GM18499 (cell line): Measurements from ENCODE around the gene PRKCA.
"Not testable (repeated sequence)": the region's sequence is repeated elsewhere in the genome, so short reads cannot be mapped to it uniquely, and the experiment has no call there.

Experiments used
- ATAC-seq: cut with Tn5 transposase; IDR thresholded peaks from one replicate; pipeline ENCODE4 v1.9.1; 2021; ENCODE audit warnings: moderate number of reproducible peaks; ENCODE audit not compliant: insufficient read depth, unreplicated experiment

PRKCA gene

DNA sequence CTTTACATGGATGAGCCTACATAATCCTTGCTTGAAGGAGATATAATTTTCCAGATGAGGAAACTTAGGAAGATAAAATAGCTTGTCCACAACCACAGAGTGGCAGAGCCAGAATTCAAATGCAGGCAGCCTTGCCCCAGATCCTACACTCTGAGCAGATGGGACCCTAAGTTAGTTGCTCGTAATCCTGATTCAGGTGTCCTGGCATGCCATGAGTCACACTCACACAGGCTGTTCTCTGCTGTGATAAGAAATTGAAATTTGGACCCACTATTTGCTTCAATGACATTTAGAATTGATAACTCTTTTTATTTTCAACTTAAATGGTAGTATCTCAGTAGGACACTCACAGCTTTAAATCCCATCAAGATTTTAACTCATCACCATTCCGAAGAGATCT, 381.8 kb downstream of the PRKCA start:
- no peak for ATAC-seq

DNA sequence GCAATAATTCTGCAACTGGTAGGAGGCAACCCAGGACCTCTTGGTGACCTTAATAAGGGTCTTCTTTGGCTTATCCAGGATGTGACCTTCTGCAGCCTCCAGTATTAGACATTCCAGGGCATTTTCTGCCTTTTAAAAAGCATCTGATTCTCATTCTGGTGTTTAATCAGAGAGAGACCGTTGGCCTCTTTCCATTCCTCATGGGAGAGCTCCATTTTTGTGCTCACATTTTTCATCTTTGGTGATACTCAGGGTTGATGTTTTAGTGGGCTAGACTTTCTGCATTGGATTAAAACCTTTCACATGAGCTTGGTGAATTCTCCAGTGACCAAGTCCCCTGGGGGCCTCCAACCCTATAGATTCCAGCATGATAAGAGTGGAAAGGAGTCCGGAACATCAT, 382.3 kb downstream of the PRKCA start:
- no peak for ATAC-seq

DNA sequence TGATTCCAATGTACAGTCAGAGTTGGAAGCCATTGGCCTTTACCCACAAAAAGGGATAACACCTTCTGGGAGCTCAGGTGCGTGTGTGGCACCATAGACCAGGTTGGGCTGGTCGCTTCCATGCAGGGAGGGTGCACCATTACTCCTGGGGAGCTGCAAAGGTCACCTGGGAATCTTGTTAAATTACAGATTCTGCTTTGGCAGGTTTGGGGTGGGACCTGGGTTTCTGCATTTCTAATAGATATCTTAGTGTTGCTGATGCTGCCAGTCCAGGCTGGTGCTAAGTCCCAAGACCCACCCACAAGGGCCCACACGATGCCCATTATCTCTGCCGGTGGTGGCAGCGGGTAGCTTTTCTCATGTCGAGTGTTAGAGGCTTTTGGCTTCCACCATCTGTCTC, 384.2 kb downstream of the PRKCA start:
- ATAC-seq = no peak

DNA sequence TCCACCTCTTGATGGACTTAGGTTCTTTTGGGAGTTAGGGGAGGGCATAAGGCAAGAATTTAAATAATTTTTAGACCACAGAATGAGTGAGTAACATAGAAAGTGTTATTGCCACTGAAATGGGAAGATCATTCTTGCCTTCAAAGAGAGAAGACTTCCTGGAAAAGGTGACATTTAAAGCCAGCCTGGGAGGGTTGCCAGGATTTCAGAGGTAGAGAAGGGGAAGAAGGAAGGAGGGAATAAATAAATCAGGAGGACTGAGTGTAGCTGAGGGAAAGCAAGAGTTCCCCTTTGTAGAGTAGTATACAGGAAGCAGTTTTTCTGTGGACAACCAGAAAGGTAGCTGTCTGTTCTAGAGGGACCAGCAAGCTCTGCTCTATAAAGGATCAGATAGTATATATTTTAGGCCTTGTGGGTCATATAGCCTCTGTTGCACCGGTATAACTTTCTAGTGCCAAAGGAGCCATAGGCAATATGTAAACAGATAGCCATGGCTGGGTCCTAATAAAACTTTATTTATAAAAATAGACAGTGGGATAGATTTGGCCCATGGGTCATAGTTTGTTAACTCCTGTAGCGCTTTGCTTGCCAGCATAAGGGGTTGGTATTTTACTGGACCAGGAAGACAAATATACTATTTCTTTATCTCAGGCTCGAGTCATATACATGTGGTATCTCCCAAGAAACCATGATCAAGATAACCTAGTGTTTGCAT, 385.3 kb downstream of the PRKCA start:
- ATAC-seq = no peak

DNA sequence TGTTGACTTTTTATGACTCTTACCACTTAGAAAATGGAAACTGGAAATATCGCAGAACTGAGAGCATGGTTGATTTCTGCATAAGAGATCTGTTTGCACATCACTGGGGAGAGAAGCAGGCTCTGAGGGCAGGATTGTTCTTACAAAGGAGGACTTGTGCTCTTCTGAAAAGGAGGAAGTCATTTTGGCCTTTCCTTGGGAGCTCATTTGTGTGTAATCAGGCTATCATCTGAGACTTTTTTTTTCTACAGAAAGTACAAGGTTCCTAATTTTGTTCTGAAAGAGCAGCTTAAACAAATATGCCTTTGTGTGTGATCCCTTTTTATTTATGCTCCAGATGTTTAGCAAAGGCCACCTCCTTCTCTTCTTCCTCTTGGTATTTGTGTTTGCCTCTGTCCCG, 386.8 kb downstream of the PRKCA start:
- no peak for ATAC-seq

DNA sequence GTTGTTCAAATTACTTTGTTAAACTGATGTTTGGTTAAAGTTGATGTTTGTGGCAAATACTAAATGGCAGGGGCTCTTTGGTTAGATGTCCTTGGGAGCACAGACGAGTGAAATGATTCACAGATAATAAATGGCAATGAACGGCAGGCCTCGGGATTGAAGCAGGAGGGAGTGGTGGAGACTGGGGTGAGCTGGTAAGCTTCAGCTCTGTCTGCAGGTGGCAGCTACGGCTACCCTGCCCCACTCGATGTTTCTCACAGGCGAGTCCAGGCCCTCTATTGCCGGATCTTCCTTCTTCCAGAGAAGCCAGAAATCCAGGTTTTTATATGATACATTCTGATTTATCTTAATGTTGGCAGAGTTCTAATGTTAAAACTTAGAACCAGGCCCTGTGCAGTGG, 387.8 kb downstream of the PRKCA start:
- ATAC-seq = no peak

DNA sequence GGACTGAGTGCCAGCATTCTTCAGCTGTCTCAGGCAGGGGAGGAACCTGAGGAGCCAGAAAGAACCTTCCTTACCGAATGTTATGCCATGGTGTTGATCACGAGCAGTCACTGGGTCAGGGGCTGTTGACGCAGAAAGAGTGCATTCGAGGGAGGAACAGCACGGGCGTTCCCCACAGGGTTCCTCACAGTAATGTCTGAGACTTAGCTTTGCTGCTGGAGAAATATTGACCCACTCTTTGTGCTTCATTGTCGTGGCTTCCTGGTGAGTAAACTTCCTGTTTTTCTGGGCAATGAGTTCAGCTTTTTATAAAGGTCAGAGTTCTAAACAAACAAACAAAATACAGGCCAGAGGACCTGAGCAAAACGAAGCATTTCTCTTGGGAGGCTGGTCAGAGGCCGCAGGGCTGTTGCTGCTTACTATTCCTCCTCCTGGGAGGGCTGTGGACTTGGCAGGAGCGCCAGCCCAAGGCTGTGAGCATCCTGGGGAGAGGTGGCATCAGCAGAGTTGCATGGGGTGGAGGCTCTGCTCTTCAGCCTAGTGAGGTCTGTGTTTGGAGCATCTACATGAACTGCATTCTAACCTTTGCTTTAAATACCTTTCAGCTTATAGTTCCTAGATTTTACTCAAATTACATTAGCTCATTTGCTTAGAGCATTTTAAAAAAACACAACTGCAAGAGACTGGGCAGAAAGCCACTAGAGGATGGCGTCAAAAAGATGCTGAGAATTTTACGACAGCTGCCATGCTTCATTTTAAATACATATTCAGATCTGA, 389.4 kb downstream of the PRKCA start:
- no peak for ATAC-seq

DNA sequence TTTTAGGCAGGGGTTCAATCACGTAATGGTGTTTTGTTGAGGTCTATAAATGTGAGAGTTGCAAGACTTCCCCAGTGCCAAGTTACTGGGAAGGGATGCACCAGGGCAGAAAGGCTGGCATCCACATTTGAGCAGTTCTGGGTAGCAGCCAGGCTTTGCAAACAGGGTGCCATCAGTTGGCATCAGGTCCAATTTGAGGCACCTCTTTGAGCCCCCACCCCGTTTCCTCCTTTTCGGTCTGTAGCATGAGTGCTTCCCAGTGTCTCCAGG, 389.9 kb downstream of the PRKCA start:
- no peak for ATAC-seq

DNA sequence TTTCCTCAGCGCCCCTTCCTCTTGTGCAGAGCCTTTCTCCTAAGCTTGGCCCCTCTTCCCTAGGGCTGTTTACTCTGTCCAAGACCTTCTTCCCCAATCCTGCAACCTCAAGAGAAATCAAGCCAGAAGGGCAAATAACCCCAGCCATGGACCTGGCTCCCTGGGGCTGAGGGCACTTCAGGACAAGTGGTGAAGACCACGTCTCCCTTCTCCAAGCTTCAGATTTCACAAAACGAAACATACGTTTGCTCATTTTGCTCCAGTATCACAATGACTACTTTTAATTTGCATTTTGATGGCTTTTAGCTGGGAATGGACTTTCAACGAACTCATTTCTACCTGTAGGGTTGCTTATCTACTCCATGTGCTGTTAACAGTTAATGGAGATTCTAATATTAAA, 392.7 kb downstream of the PRKCA start:
- no peak for ATAC-seq

DNA sequence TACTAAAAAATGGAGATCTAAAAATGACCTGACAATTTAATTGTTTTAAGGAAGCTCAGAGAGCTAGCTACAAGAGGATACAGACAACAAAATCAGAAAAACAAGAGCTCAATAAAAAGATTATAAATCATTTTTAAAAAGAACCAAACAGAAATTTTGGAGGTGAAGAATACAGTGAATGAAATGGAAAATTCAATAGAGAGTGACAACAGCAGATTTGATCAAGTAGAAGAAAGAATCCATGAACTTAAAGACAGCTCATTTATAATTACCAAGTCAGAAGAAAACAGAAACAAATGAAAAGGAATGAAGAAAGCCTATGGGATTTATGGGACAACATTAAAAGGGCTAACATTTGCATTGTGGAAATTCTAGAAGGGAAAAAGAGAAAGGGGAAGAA, 395.9 kb downstream of the PRKCA start:
- no peak for ATAC-seq

DNA sequence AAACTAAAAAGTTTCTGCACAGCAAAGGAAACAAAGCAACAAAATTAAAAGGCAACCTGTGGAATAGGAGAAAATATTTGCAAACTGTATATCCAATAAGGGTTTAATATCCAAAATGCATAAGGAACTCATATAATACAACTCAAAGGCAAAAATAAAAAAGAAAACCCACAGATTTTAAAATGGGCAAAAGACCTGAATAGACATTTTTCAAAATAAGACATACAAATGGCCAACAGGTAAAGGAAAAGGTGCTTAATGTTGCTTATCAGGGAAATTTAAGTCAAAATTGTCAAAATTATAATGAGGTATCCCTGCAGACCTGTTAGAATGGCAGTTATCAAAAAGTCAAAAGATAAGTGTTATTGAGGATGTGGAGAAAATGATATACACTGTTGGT, 399.0 kb downstream of the PRKCA start:
- ATAC-seq = no peak

DNA sequence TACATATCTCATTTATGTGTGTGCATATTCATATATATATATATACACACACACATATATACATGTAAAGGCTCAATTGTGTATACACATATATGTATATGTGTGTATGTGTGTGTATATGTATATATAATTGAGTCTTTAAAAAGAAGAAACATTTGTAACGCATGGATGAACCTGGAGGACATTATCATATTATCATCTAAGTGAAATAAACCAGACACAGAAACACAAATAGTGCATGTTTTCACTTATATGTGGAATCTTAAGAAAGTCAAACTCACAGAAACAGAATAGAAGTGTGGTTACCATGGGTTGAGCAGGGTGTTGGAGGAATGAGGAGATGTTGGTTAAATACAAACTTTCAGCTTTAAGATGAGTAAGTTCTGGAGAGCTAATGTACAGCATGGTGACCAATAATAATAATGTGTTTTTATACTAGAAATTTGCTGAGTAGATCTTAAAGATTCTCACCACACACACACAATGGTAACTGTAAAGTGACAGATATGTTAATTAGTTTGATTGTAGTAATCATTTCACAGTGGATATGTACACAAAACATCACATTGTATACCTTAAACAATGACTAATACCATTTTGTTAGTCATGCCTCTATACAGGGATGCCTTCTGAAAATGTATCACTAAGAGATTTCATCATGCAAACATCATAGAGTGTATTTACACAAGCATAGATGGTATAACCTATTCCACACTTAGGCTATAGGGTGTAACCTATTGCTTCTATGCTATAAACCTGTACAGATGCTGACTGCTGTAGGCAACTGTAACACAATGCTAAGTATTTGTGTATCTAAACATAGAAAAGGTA, 399.9 kb downstream of the PRKCA start:
- ATAC-seq = no peak

DNA sequence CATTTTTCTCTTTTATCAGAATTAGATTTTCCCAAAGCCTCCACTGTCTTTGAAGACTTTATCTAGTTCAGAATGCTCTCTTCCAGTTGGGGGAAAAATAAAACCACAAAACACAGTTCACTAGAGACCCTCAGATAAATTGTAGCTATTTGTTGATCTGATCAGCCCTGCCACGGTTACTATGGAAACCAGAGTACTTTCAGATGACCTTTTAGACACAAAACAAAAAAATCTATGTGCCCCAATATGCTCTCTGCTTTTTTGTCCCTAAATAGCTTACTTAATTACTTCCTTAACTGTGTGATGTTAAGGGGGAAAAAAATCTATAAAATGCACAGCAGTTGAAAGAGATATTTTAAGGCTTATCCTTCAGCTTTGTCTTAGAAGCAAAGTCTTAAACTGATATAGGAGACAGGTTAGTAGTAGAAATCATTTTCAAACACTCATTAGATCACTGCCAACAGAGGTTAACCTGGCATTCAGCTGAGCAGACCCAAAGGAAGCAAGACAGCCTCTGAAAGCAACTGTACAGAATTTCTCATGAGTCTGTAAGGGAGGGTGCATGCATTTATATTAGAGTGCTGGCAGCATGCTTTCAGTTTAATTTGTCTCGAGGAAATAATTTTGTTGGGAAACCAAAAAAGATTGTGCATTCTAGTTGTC, 402.6 kb downstream of the PRKCA start:
- no peak for ATAC-seq

DNA sequence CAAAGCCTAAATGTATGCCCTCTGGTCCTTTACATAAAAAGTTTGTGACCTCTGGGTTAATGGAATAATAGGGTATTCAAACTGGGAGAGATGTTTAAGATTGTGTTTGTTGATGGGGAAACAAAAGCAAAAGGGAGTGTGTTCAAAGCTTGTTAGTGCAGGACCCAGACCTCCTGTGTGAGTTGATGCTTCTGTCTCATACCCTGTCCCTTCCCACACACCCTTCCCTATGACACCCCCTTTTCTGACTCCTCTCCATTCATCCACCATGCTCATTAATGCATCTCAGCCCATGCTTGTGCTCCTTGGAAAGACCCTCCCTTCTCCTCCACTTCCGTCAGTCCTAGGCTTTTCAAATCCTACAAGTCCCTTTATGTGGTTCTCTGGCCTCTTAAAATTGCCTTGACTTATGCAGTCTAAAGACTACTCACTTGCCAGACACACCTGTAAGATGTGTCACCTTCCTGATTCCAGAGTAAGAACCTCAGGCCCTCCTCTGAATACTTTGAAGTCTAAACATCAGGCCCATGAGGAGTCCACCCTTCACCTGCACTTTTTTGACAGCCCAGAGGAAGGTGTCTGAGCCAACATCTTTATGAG, 404.5 kb downstream of the PRKCA start:
- no peak for ATAC-seq

DNA sequence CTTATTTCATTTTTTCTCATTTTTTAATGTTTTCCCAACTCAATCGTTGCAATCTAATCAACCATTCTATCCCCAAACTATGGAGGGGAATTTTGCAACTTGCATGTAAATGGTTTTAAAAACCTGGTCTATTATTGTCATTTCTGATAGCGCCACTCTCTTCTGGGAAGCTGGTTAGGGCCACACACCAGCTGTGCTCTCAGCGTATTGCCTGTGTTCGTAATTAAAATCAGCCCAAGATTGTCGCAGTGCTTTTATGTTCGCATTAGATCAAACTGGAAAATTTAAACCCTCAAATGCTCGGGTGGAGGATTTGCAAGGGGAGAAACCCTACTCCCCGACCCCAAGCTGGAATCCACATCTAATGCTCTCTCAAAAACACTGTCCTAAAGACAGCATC, 409.0 kb downstream of the PRKCA start:
- ATAC-seq = no peak

DNA sequence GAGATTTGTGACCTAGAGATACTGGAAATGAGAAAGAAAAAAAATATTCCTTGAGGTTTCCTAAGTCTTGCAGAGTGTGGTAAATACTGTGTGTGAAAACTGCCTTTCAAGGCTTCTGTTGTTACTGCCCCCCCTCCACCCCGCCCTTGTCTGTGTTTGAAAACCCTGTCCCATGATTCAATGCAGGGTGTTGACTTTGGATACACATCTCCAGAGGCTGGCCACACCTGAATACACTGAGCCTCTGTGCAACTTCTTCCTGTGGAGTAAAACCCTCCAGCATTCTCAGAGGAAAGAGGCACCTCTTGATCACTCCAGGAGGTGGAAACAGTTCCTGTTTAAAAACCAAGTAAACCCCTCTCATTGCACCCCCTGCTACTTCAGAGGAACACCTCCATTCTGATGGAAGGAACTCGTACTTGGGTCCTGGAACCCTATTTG, 409.5 kb downstream of the PRKCA start:
- no peak for ATAC-seq

DNA sequence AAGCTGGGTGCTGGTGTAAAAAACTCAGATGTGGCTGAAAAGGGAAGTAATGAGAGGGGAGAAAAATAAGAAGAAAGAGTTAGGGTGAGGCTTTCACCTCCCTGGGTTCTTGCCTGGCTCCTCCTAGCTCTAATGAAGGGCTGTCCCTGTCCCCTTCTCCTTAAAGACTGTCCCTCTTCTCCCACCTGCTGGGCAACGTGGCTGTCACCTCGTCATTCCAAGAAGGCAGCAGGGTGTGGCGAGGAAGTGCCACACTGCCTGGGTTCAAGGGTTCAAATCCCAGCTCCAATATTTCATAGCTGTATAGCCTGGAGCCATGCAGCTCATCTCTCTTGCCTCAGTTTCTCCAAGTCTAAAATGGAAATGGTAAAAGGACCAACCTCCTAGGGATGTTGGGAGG, 410.0 kb downstream of the PRKCA start:
- no peak for ATAC-seq

DNA sequence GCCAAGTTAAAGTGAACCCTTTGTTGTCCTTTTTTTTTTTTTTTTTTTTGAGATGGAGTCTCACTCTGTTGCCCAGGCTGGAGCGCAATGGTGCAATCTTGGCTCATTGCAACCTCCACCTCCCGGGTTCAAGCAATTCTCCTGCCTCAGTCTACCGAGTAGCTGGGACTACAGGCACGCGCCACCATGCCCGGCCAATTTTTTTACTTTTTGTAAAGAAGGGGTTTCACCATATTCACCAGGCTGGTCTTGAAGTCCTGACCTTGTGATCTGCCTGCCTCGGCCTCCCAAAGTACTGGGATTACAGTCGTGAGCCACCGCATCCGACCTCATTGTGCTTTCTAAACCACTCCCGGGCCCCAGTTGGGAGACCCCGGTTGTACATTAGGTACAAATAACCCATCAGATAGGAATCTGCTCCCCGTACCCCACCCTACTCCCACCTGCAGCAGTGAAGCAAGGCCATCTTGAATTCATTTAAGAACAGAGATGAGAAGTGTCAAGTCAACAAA, 410.7 kb downstream of the PRKCA start:
- not testable (repeated sequence) for ATAC-seq

DNA sequence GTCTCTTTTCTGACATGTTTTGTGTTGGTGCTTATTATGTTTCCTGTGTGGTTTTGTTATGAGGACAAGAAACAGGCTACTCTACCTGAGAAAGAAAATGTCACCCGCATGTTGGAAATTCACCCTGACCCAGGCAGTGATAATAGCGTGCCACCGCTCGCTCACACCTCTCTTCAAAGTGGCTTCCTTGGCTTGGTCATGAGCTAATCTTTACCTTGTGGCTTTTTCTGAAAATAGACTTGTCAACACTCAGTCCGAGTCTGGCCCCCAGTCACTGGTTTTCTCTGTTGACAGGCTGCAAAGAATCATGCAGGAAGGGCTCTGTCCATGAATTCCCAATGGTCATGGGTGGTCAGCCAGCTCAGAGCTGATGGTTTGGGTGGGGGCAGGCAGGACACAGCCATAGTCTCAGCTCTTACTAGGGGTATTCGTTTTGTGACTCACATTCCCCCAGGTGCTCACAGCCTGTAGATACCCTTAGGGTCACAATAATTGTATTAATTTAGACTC, 411.2 kb downstream of the PRKCA start:
- ATAC-seq = peak; percentile 47
